ENCODE measurements around the gene USP32. TPM values are rescaled to one million over a fixed set of nuclear protein-coding genes. Genes with fewer than 3 reads are reported as not detected.

Gene USP32
- total and polyA plus RNA-seq, 2 of the 8 experiments (the other 6 are each of a cell fraction or from before 2014, with no cell fraction given): 29.6 to 112 TPM

DNA sequence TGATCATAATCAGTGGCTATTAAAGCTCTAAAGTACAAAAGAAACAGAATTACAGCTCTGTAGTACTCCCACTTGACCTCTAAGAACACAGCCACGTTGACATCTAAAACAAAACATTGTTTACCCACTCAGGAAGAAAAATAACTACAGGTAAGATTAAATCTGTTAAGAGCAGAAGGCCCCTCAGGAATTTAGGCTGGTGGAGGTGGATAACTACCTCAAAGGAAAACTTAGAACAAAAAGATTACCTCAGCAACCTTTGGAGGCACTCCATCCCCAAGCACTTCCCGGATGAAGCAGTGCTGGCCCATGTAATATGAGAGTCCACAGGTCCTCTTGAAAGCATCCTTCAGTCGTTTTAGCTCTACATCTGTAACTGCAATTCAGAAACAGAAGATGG, 46.7 kb downstream of the USP32 start:
- no peak overlapping the region for H2BK5ac ChIP-seq (ENCODE audit: low read depth, low read length)
- H3K4me1 ChIP-seq (replicated peaks in 1 of 4; ENCODE audit: control insufficient read depth in 3 of 4, insufficient read depth in 4 of 4, low read length in 3 of 4): no peaks in the 10 kb centered on the region
- DNase-seq (ENCODE audit: low read depth in 1 of 2, low spot score in 2 of 2) (no peak), FAIRE-seq (no peak)
- H4K5ac ChIP-seq (ENCODE audit: insufficient read length, low read depth, low read length): no peak overlapping the region
- no peaks in the 10 kb centered on the region for H3K23me2 ChIP-seq (ENCODE audit: low read depth, low read length)
- no peak overlapping the region for H3K4me3 ChIP-seq (ENCODE audit: extremely low read depth in 1 of 4, insufficient read depth in 2 of 4, low read depth in 3 of 4, low read length in 4 of 4)
- ChIA-PET CTCF (ENCODE audit: partially characterized antibody) (no interaction called here), POLR2A (ENCODE audit: partially characterized antibody) (no interaction called here)
- H3K9me3 ChIP-seq (ENCODE audit: insufficient read depth in 2 of 2, low read depth in 1 of 2, low read length in 1 of 2): no peaks in the 10 kb centered on the region
- H3K79me2 ChIP-seq (ENCODE audit: control insufficient read depth in 1 of 2, insufficient read depth in 2 of 2, low read length in 2 of 2): peaks cover 0 to 44% of the 10 kb centered on the region in 2 experiments; a peak in 3 of 4 replicates
- no peak overlapping the region for H4K8ac ChIP-seq (ENCODE audit: extremely low read depth, insufficient read depth, low read length)
- no peak overlapping the region for H3K4ac ChIP-seq (replicated peaks; ENCODE audit: insufficient read length, low read depth, low read length)
- no peak overlapping the region for H2BK12ac ChIP-seq (ENCODE audit: low read depth, low read length)
- H2AK5ac ChIP-seq (ENCODE audit: low read depth, low read length): no peak overlapping the region
- H2BK20ac ChIP-seq (ENCODE audit: low read length): no peak overlapping the region
- WGBS, 2 experiments (ENCODE audit: extremely low coverage in 1 of 2, insufficient coverage in 1 of 2, insufficient read length in 1 of 2, insufficient replicate concordance in 2 of 2, low coverage in 1 of 2, low lambda C conversion rate in 2 of 2, missing lambda C conversion rate in 1 of 2): 94% methylated on average over 3 of the region's 3 CpGs; no CpG with 5 or more reads in 1 of the 2 experiments
- no peak overlapping the region for H2BK15ac ChIP-seq (ENCODE audit: low read length)
- peaks cover 3 to 23% (median 10%) of the 10 kb centered on the region in 4 experiments; a peak in 5 of 8 replicates for H3K36me3 ChIP-seq (ENCODE audit: control insufficient read depth in 2 of 4, insufficient read depth in 4 of 4, low read length in 3 of 4)
- no peak overlapping the region for H3K56ac ChIP-seq (replicated peaks; ENCODE audit: insufficient read length, low read depth, low read length)
- no peaks in the 10 kb centered on the region for H3K27me3 ChIP-seq (replicated peaks in 1 of 4; ENCODE audit: control insufficient read depth in 3 of 4, extremely low read depth in 1 of 4, insufficient read depth in 3 of 4, low read length in 3 of 4)
- H3K4me2 ChIP-seq (ENCODE audit: insufficient read depth in 1 of 2, low read depth in 2 of 2, low read length in 2 of 2): no peak overlapping the region
- no peak overlapping the region for H3K27ac ChIP-seq (ENCODE audit: low read depth, low read length)
- no peak overlapping the region for H3K23ac ChIP-seq (ENCODE audit: insufficient read length)
- H4K20me1 ChIP-seq (replicated peaks in 1 of 2; ENCODE audit: control insufficient read depth in 1 of 2, insufficient read depth in 2 of 2, low read length in 2 of 2): no peaks in the 10 kb centered on the region
- H2BK120ac ChIP-seq (replicated peaks; ENCODE audit: low read depth, low read length): no peak overlapping the region
- H3K79me1 ChIP-seq (ENCODE audit: low read depth, low read length): no peaks in the 10 kb centered on the region; the same call in 1 of the 2 replicates
- H3K14ac ChIP-seq (ENCODE audit: insufficient read length): no peak overlapping the region
- H3K18ac ChIP-seq (ENCODE audit: extremely low read depth, low read length): no peak overlapping the region
- H2AFZ ChIP-seq (ENCODE audit: low read length): no peak overlapping the region
- H3K9ac ChIP-seq (replicated peaks in 1 of 4; ENCODE audit: extremely low read depth in 1 of 4, low read depth in 3 of 4, low read length in 3 of 4): no peak overlapping the region
- no peak overlapping the region for H4K91ac ChIP-seq (replicated peaks; ENCODE audit: insufficient read length, low read length)
- TF ChIP-seq MAFK (IDR thresholded peaks at IDR 0.05; ENCODE audit: low read depth, low read length): no peak
- TF ChIP-seq JUND (IDR thresholded peaks at IDR 0.05; ENCODE audit: low read length): no peak
- TF ChIP-seq TBP (IDR thresholded peaks at IDR 0.05; ENCODE audit: low read depth, low read length): no peak
- no peak for TF ChIP-seq POLR2A (IDR thresholded peaks at IDR 0.05; ENCODE audit: control extremely low read depth in 1 of 2, low read depth in 2 of 2, low read length in 2 of 2)
- no peak for TF ChIP-seq RAD21 (IDR thresholded peaks at IDR 0.05 in 1 of 2, conservative IDR thresholded peaks at IDR 0.05 in 1 of 2; ENCODE audit: low read depth in 2 of 2, low read length in 2 of 2)
- TF ChIP-seq POLR2AphosphoS5 (IDR thresholded peaks at IDR 0.05; ENCODE audit: low read depth, low read length): no peak
- TF ChIP-seq RBBP5 (IDR thresholded peaks at IDR 0.05; ENCODE audit: borderline replicate concordance, low read depth, low read length): no peak
- TF ChIP-seq RNF2 (IDR thresholded peaks at IDR 0.05; ENCODE audit: borderline replicate concordance, low read depth, low read length, missing control alignments, poor library complexity, severe bottlenecking): no peak
- TF ChIP-seq, protein P1, sequence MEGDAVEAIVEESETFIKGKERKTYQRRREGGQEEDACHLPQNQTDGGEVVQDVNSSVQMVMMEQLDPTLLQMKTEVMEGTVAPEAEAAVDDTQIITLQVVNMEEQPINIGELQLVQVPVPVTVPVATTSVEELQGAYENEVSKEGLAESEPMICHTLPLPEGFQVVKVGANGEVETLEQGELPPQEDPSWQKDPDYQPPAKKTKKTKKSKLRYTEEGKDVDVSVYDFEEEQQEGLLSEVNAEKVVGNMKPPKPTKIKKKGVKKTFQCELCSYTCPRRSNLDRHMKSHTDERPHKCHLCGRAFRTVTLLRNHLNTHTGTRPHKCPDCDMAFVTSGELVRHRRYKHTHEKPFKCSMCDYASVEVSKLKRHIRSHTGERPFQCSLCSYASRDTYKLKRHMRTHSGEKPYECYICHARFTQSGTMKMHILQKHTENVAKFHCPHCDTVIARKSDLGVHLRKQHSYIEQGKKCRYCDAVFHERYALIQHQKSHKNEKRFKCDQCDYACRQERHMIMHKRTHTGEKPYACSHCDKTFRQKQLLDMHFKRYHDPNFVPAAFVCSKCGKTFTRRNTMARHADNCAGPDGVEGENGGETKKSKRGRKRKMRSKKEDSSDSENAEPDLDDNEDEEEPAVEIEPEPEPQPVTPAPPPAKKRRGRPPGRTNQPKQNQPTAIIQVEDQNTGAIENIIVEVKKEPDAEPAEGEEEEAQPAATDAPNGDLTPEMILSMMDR (IDR thresholded peaks at IDR 0.05; ENCODE audit: control extremely low read depth in 1 of 3, insufficient read depth in 1 of 3, low read depth in 1 of 3, low read length in 3 of 3): no peak
